K562 (cell line): ENCODE measurements around the gene EIF4G1.
A peak's percentile ranks its signal among the peaks of the same experiment; 100 is the strongest.

Experiments used
- CBX2 ChIP-seq: fragments of 200-600 bp; sonication (generic); IDR thresholded peaks from one replicate; pipeline ENCODE4 v1.6.1; 2012; ENCODE audit warnings: mild to moderate bottlenecking, low read length, inconsistent platforms; ENCODE audit not compliant: insufficient read depth, poor library complexity, severe bottlenecking
- CHD4 ChIP-seq: fragments of 200-600 bp; sonication (generic); IDR thresholded peaks from 3 replicates; pipeline ENCODE4 v1.6.1; 2012; ENCODE audit warnings: low read depth, mild to moderate bottlenecking, mixed read lengths, low read length, inconsistent platforms; ENCODE audit not compliant: insufficient read depth, insufficient replicate concordance, poor library complexity, severe bottlenecking
- EZH2 ChIP-seq: IDR thresholded peaks from 2 replicates; pipeline ENCODE4 v1.6.1; 2012; ENCODE audit warnings: low read depth, mild to moderate bottlenecking, inconsistent platforms, low read length, borderline replicate concordance
- JUN ChIP-seq, 2 experiments: sonication (generic) in 1 of 2; formaldehyde crosslinking in 1 of 2; IDR thresholded peaks; 2 replicates each; pipeline versions ENCODE4 v1.6.1 to v1.8.0; 2012 to 2022; ENCODE audit warnings: borderline replicate concordance in 2 of 2, mild to moderate bottlenecking in 2 of 2, improper control_type of control experiment in 1 of 2, low read depth in 1 of 2, low read length in 1 of 2, missing genetic modification reagents in 1 of 2
- JUNB ChIP-seq: fragments of 450-650 bp; formaldehyde crosslinking; conservative IDR thresholded peaks from 2 replicates; pipeline ENCODE4 v1.4.0; 2020; ENCODE audit warnings: mild to moderate bottlenecking
- MAFK ChIP-seq: IDR thresholded peaks from 2 replicates; pipeline ENCODE4 v1.6.1; 2011; ENCODE audit warnings: low read length, improper control_type of control experiment
- MTA1 ChIP-seq: fragments of 450-650 bp; IDR thresholded peaks from 2 replicates; pipeline ENCODE4 v1.6.1; 2017; ENCODE audit warnings: borderline replicate concordance
- U2AF1 ChIP-seq: fragments of 200-400 bp; formaldehyde crosslinking; optimal IDR thresholded peaks from 2 replicates; pipeline ENCODE3; 2017; ENCODE audit warnings: mild to moderate bottlenecking, low read depth, low read length, moderate library complexity
- ZNF436 ChIP-seq: fragments of 250-450, 450-650 bp; sonication (Bioruptor Pico); formaldehyde crosslinking; IDR thresholded peaks from 2 replicates; pipeline ENCODE4 v1.7.0; 2020; ENCODE audit warnings: mild to moderate bottlenecking
- TF ChIP-seq, protein P1 (sequence below): sonication (generic); formaldehyde crosslinking; IDR thresholded peaks from 2 replicates; pipeline ENCODE4 v1.5.0; 2020; ENCODE audit warnings: missing genetic modification reagents
- TF ChIP-seq, protein P2 (sequence below): sonication (generic); formaldehyde crosslinking; IDR thresholded peaks from 2 replicates; pipeline ENCODE4 v1.8.1; 2023; ENCODE audit warnings: mild to moderate bottlenecking, missing genetic modification reagents
- TF ChIP-seq, protein P3 (sequence below), 3 experiments: IDR thresholded peaks in 2 of 3; conservative IDR thresholded peaks in 1 of 3; 2 replicates each; pipeline ENCODE4 v1.5.1; 2011 to 2012; ENCODE audit warnings: low read length in 3 of 3, mild to moderate bottlenecking in 3 of 3, control low read depth in 2 of 3, improper control_type of control experiment in 1 of 3, inconsistent platforms in 1 of 3, low read depth in 1 of 3, mixed read lengths in 1 of 3, moderate library complexity in 1 of 3; ENCODE audit not compliant: insufficient read depth in 2 of 3
- TF ChIP-seq, protein P4 (sequence below): sonication (generic); formaldehyde crosslinking; IDR thresholded peaks from 2 replicates; pipeline ENCODE4 v1.4.0; 2020; ENCODE audit warnings: mild to moderate bottlenecking, missing genetic modification reagents
- TF ChIP-seq, protein P5 (sequence below): fragments of 450-650 bp; IDR thresholded peaks from one replicate; pipeline ENCODE4 v1.6.1; 2018; ENCODE audit warnings: mild to moderate bottlenecking, moderate library complexity; ENCODE audit not compliant: partially characterized antibody

DNA sequence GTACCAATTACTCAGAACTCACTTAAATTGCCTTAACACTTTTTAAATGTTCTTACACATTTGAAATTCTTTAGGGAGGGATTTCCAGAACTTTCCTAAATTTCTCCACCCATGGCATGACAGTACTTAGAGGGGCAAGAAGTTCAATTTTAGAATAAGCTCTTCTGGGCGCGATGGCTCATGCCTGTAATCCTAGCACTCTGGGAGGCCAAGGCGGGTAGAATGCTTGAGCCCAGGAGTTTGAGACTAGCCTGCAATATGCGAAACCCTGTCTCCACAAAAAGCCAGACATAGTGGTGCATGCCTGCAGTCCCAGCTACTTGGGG is 33.6 kb downstream of the EIF4G1 start:
- TF ChIP-seq, protein P1, sequence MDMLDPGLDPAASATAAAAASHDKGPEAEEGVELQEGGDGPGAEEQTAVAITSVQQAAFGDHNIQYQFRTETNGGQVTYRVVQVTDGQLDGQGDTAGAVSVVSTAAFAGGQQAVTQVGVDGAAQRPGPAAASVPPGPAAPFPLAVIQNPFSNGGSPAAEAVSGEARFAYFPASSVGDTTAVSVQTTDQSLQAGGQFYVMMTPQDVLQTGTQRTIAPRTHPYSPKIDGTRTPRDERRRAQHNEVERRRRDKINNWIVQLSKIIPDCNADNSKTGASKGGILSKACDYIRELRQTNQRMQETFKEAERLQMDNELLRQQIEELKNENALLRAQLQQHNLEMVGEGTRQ (CRISPR knock-in tag) = no peak
- TF ChIP-seq, protein P2, sequence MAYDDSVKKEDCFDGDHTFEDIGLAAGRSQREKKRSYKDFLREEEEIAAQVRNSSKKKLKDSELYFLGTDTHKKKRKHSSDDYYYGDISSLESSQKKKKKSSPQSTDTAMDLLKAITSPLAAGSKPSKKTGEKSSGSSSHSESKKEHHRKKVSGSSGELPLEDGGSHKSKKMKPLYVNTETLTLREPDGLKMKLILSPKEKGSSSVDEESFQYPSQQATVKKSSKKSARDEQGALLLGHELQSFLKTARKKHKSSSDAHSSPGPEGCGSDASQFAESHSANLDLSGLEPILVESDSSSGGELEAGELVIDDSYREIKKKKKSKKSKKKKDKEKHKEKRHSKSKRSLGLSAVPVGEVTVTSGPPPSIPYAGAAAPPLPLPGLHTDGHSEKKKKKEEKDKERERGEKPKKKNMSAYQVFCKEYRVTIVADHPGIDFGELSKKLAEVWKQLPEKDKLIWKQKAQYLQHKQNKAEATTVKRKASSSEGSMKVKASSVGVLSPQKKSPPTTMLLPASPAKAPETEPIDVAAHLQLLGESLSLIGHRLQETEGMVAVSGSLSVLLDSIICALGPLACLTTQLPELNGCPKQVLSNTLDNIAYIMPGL (CRISPR knock-in tag) = no peak
- TF ChIP-seq, protein P3, sequence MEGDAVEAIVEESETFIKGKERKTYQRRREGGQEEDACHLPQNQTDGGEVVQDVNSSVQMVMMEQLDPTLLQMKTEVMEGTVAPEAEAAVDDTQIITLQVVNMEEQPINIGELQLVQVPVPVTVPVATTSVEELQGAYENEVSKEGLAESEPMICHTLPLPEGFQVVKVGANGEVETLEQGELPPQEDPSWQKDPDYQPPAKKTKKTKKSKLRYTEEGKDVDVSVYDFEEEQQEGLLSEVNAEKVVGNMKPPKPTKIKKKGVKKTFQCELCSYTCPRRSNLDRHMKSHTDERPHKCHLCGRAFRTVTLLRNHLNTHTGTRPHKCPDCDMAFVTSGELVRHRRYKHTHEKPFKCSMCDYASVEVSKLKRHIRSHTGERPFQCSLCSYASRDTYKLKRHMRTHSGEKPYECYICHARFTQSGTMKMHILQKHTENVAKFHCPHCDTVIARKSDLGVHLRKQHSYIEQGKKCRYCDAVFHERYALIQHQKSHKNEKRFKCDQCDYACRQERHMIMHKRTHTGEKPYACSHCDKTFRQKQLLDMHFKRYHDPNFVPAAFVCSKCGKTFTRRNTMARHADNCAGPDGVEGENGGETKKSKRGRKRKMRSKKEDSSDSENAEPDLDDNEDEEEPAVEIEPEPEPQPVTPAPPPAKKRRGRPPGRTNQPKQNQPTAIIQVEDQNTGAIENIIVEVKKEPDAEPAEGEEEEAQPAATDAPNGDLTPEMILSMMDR (IDR thresholded peaks at IDR 0.05 in 2 of 3, conservative IDR thresholded peaks at IDR 0.05 in 1 of 3; ENCODE audit: insufficient read depth in 2 of 3, low read depth in 1 of 3, low read length in 3 of 3) = no peak
- TF ChIP-seq JUN (IDR thresholded peaks at IDR 0.05; ENCODE audit: borderline replicate concordance, low read depth, low read length) (no peak), JUN (CRISPR knock-in tag; IDR thresholded peaks at IDR 0.05; ENCODE audit: borderline replicate concordance) (no peak), CBX2 (no peak), MTA1 (no peak), JUNB (no peak), ZNF436 (no peak), MAFK (no peak), U2AF1 (no peak), CHD4 (no peak), EZH2 (no peak)
- TF ChIP-seq, protein P4, sequence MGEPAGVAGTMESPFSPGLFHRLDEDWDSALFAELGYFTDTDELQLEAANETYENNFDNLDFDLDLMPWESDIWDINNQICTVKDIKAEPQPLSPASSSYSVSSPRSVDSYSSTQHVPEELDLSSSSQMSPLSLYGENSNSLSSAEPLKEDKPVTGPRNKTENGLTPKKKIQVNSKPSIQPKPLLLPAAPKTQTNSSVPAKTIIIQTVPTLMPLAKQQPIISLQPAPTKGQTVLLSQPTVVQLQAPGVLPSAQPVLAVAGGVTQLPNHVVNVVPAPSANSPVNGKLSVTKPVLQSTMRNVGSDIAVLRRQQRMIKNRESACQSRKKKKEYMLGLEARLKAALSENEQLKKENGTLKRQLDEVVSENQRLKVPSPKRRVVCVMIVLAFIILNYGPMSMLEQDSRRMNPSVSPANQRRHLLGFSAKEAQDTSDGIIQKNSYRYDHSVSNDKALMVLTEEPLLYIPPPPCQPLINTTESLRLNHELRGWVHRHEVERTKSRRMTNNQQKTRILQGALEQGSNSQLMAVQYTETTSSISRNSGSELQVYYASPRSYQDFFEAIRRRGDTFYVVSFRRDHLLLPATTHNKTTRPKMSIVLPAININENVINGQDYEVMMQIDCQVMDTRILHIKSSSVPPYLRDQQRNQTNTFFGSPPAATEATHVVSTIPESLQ (CRISPR knock-in tag) = 0 out of 2 replicates have a peak, but pooled peaks have one; percentile 48
- TF ChIP-seq, protein P5, sequence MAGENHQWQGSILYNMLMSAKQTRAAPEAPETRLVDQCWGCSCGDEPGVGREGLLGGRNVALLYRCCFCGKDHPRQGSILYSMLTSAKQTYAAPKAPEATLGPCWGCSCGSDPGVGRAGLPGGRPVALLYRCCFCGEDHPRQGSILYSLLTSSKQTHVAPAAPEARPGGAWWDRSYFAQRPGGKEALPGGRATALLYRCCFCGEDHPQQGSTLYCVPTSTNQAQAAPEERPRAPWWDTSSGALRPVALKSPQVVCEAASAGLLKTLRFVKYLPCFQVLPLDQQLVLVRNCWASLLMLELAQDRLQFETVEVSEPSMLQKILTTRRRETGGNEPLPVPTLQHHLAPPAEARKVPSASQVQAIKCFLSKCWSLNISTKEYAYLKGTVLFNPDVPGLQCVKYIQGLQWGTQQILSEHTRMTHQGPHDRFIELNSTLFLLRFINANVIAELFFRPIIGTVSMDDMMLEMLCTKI = no peak
